IPS-15b (cell line): Measurements from ENCODE around the gene OXSR1.
"Not testable (repeated sequence)": the region's sequence is repeated elsewhere in the genome, so short reads cannot be mapped to it uniquely, and the experiment has no call there.

ENCODE experiments used
- H3K27me3 ChIP-seq: one replicate; pipeline ENCODE4 v1.6.1; 2013; ENCODE audit warnings: low read length; ENCODE audit not compliant: control insufficient read depth, insufficient read depth
- H3K36me3 ChIP-seq: one replicate; pipeline ENCODE4 v1.6.1; 2013; ENCODE audit warnings: low read length; ENCODE audit not compliant: control insufficient read depth, insufficient read depth
- H3K4me1 ChIP-seq: one replicate; pipeline ENCODE4 v1.6.1; 2013; ENCODE audit warnings: mild to moderate bottlenecking, low read length; ENCODE audit not compliant: control insufficient read depth, insufficient read depth
- H3K4me3 ChIP-seq: one replicate; pipeline ENCODE4 v1.5.1; 2013; ENCODE audit warnings: low read depth, low read length
- H3K9ac ChIP-seq: one replicate; pipeline ENCODE4 v1.6.1; 2013; ENCODE audit warnings: low read depth, mild to moderate bottlenecking, low read length
- H3K9me3 ChIP-seq: one replicate; pipeline ENCODE4 v1.6.1; 2013; ENCODE audit warnings: mild to moderate bottlenecking, low read length; ENCODE audit not compliant: control insufficient read depth, insufficient read depth

The OXSR1 gene

DNA sequence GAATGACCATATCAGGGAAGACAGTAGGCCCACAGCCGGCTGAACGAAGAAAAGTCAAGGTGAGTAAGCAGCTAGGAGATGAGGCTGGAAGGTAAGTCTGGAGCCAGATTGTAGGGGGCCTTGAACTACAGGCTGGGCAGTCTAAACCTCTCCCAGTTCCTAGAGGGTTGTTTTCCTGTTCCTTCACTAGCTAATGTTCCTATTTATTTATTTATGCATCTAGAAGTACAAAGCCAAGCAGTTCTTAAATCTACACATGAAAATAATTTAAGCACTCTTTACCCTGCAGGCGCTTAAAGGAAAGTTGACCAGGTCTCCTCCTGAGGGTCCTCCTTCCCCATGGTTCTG lies 32.2 kb upstream of the OXSR1 start:
- Histone ChIP-seq H3K9ac (no peak overlapping the region), H3K9me3 (no peaks in the 10 kb centered on the region), H3K36me3 (peaks cover 23% of the 10 kb centered on the region), H3K4me1 (no peaks in the 10 kb centered on the region), H3K4me3 (no peak overlapping the region), H3K27me3 (no peaks in the 10 kb centered on the region)

DNA sequence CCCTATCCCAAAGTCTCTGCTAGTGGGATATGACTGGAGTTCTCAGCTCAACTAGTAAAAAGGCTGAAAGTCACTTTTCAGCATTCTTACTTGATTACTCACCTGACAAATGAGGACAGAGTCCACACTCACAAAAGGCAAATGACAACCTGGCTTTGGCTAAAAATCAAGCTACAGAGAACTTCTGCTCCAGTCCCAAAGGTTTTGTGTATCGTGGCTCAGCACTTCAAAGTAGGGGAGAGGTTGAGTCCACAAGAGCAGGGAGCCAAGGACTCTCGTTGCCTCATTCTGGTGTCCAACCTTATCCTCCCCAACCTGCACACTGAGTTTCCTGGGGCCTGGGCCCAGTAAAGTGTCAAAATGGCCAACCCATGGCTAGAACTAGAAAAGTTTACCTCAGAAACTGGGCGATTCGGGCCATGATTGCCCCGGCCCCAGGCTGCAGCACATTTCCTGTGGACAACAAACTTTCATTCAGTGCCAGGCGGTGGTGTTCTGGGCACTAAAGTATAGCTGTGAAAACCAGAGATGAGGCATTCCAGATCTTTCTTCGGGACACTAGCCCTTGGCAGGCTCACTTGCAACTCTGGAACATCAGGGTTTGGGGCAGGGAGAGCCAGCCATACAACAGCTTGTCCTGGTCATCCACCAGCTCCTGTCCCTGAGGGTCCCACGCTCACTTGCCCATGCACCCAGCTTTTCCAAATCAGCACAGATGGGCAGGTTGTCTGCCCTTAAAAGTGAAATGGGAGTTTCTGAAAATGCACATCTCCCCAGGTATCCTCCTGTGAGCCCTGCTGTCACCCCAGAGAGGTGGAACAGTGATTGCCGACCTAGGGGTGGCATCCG lies 31.6 kb upstream of the OXSR1 start:
- Histone ChIP-seq H3K9ac (no peak overlapping the region), H3K9me3 (no peaks in the 10 kb centered on the region), H3K4me1 (no peaks in the 10 kb centered on the region), H3K4me3 (no peak overlapping the region), H3K36me3 (peaks cover 19% of the 10 kb centered on the region), H3K27me3 (no peaks in the 10 kb centered on the region)

DNA sequence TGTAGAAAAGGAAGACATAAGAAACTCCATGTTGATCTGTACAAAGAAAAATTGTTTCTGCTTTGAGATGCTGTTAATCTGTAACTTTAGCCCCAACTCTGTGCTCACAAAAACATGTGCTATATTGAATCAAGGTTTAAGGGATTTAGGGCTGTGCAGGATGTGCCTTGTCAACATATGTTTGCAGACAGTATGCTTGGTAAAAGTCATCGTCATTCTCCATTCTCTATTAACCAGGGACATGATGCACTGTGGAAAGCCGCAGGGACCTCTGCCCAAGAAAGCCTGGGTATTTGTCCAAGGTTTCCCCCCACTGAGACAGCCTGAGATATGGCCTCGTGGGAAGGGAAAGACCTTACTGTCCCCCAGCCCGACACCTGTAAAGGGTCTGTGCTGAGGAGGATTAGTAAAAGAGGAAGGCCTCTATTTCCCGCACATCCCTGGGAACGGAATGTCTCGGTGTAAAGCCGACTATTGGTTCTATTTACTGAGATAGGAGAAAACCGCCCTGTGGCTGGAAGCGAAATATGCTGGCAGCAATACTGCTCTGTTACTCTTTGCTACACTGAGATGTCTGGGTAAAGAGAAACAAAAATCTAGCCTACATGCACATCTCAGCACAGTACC lies 30.7 kb upstream of the OXSR1 start:
- H3K4me1 ChIP-seq, H3K4me3 ChIP-seq, H3K9ac ChIP-seq, H3K27me3 ChIP-seq, H3K9me3 ChIP-seq: not testable (repeated sequence)
- H3K36me3 ChIP-seq: peaks cover 13% of the 10 kb centered on the region

DNA sequence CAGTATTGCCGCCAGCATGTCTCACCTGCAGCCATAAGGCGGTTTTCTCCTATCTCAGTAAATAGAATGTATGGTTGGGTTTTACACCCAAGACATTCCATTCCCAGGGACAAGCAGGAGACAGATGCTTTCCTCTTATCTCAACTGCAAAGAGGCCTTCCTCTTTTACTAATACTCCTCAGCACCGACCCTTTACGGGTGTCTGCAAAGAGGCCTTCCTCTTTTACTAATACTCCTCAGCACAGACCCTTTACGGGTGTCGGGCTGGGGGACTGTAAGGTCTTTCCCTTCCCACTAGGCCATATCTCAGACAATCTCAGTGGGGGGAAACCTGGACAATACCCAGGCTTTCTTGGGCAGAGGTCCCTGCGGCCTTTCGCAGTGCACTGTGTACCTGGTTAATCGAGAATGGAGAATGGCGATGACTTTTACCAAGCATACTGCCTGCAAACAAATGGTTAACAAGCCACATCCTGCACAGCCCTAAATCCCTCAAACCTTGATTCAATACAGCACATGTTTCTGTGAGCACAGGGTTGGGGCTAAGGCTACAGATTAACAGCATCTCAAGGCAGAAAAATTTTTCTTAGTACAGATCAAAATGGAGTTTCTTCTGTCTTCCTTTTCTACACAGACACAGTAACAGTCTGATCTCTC lies 29.6 kb upstream of the OXSR1 start:
- Histone ChIP-seq H3K36me3 (peaks cover 13% of the 10 kb centered on the region), H3K4me3 (peak overlapping the region; percentile 85), H3K9ac (peak overlapping the region; percentile 90)
- not testable (repeated sequence) for H3K9me3 ChIP-seq, H3K4me1 ChIP-seq, H3K27me3 ChIP-seq

DNA sequence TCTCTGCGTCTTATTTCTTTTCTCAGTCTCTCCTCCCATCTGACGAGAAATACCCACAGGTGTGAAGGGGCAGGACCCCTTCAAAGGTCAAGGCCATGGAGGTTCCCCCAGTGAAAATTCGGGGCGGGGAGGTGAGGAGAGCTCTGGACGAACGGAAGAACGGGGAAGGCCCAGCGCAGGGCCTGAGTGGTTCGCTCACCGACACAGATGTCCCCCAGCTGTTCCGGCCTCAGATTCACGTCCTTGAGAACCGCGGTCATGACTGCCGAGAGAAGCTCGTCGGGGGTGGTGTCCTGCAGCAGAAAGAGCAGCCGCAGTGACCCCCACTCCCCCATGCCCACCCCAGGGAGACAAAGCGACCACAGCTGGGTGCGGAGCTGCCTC lies 29.0 kb upstream of the OXSR1 start:
- peak overlapping the region; percentile 90 for H3K9ac ChIP-seq
- H3K4me1 ChIP-seq: no peaks in the 10 kb centered on the region
- peak overlapping the region; percentile 85 for H3K4me3 ChIP-seq
- H3K27me3 ChIP-seq: peaks cover 9% of the 10 kb centered on the region
- peaks cover 13% of the 10 kb centered on the region for H3K36me3 ChIP-seq
- H3K9me3 ChIP-seq: no peaks in the 10 kb centered on the region

DNA sequence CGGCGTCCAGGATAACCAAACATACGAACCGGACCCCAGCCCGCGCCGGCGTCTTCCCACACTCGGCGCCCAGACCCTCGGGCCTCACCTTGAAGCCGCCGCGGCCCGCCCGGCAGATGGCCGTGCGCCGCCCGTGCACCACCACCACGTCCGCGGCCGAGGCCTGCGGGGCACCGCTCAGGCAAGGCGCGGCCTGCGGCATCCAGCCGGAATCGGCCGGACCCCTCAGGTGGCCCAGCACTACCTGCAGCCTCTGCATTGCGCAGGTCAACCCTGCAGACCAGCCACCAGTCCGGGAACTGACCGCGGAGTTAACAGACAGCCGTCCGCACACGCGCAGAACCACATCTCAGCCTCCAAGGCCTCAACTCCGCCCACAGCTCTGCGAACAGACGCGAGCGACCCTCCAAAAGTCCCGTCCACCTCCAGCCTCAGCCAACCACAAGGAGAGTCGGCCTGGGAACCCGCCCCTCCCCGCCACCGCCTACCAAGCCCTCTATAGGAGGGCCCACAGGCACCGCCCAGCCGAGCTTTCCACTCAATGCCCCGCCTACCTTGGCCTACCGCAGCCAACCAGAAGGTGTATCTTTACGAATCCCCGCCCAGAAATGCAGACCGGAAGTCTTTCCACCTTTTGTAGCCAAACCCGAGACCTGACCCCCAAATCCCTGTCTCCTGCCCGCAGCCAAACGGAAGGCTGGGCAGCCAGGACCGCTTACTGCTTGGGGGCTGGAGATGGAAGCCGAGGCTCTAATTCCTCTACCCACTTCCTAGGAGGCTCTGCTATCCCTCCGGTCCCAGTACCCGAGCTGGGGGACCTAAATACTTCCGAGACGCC lies 28.3 kb upstream of the OXSR1 start, which contains the start of gene ACAA1:
ACAA1 (minus strand) TSS at position 351 of the 838 bp plus-strand sequence; CDS start at position 259, 92 bp downstream.
- peaks cover 16% of the 10 kb centered on the region for H3K36me3 ChIP-seq
- no peaks in the 10 kb centered on the region for H3K4me1 ChIP-seq
- peak within 1 kb of the TSS; percentile 85 for H3K4me3 ChIP-seq
- peak within 1 kb of the TSS; percentile 90 for H3K9ac ChIP-seq
- peaks cover 9% of the 10 kb centered on the region for H3K27me3 ChIP-seq
- no peaks in the 10 kb centered on the region for H3K9me3 ChIP-seq

DNA sequence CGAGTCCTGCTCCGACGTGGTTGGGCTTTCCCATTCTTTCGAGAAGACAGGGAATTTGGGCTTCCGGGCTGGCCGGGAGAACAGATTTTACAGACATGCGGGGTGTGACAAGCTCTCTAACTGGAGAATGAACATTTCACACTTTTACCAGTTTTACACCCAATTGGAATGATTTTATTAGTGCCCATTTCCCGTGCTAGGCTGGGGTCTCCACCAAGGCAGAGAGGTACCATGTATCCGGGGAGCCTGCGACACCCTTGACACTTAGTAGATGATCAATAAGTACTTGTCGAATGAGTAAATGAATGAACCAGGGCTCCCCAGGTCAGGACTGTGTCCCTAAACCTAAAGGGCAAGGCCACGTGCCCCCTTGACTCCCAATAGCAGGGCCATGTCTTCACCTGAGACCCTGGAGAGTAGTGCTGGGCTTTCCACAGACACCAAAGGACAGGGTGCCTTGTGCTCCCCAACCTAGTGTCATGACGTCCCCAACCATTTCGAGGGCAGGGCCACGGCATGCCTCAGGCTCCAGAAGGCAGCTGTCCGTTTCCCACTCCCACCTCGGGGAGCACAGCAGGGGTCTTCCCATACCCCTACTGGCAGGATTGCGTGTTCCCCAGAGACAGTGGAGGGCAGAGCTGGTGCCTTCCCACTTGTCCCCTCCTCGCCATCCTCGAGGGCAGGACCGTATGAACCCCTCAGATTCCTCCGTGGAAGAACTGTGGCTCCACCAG lies 27.6 kb upstream of the OXSR1 start:
- Histone ChIP-seq H3K4me1 (no peaks in the 10 kb centered on the region), H3K27me3 (peaks cover 9% of the 10 kb centered on the region), H3K36me3 (peaks cover 14% of the 10 kb centered on the region), H3K9ac (peak overlapping the region; percentile 70), H3K4me3 (peak overlapping the region; percentile 84), H3K9me3 (no peaks in the 10 kb centered on the region)

DNA sequence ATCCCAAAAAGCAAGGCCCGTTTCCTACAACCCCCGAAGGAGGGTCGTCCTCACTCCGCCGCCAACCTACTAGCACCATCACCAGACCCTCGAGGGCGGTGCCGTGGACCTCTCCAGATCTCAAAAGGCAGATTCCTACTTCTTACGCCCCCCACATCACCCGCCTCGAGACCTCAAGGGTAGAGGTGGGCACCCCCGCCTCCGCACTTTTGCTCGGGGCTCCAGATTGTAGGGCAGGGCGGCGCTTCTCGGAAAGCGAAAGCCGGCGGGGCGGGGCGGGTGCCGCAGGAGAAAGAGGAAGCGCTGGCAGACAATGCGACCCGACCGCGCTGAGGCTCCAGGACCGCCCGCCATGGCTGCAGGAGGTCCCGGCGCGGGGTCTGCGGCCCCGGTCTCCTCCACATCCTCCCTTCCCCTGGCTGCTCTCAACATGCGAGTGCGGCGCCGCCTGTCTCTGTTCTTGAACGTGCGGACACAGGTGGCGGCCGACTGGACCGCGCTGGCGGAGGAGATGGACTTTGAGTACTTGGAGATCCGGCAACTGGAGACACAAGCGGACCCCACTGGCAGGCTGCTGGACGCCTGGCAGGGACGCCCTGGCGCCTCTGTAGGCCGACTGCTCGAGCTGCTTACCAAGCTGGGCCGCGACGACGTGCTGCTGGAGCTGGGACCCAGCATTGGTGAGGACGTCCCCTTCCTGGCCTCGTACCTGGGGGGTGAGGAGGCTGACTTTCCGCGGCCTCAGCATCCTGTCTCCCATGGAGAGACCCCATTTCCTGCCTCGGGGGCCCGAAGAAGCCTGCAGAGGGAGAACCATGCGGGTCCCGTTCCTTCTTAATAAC lies 26.8 kb upstream of the OXSR1 start, which contains the start of gene MYD88:
MYD88 (plus strand) TSS at position 313 of the 842 bp plus-strand sequence; CDS start at position 353, 40 bp downstream.
- H3K9me3 ChIP-seq: no peaks in the 10 kb centered on the region
- no peaks in the 10 kb centered on the region for H3K4me1 ChIP-seq
- H3K4me3 ChIP-seq: peak within 1 kb of the TSS; percentile 84
- peaks cover 9% of the 10 kb centered on the region for H3K27me3 ChIP-seq
- peaks cover 11% of the 10 kb centered on the region for H3K36me3 ChIP-seq
- peak within 1 kb of the TSS; percentile 70 for H3K9ac ChIP-seq

DNA sequence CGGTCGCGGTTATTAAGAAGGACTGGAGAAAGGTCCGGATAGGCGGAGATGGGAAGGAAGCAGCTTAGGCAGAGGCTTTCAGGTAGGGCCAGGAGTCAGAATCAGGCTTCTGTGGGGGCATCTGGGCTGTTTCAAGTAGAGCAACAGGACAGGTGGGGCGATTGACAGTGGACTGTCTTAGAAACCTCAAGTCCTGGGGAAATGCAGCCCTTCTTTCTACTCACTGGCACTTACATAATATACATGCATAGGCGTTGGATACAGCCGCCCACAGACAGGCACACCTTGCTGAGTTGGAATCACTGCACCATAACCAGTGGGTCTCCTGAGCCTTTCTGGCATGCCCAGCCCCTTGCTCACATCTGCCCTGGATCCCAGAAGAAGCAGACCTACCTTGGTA lies 26.1 kb upstream of the OXSR1 start:
- Histone ChIP-seq H3K9ac (peak overlapping the region; percentile 51), H3K4me3 (peak overlapping the region; percentile 84), H3K4me1 (no peaks in the 10 kb centered on the region), H3K9me3 (no peaks in the 10 kb centered on the region), H3K27me3 (peaks cover 9% of the 10 kb centered on the region), H3K36me3 (peaks cover 11% of the 10 kb centered on the region)

DNA sequence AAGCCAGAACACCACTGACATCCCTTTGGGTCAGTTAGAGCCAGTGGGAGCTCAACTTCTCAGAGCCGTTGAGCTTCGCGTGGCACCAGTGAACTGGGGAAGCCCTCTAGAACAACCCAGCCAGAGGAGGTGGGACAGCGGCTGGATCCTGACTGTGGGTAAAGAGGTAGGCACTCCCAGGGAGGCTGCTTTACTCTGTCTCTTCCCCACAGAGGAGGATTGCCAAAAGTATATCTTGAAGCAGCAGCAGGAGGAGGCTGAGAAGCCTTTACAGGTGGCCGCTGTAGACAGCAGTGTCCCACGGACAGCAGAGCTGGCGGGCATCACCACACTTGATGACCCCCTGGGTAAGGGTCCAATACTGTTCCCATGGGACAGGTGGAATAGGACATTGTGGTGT lies 25.7 kb upstream of the OXSR1 start:
- no peaks in the 10 kb centered on the region for H3K4me1 ChIP-seq

More for the DNA sequence above, 25.7 kb upstream of the OXSR1 start:
- Histone ChIP-seq H3K27me3 (peaks cover 9% of the 10 kb centered on the region), H3K4me3 (peak overlapping the region; percentile 84), H3K36me3 (peaks cover 11% of the 10 kb centered on the region), H3K9me3 (no peaks in the 10 kb centered on the region), H3K9ac (peak overlapping the region; percentile 51)
